GM06990 (cell line): Measurements from ENCODE around the gene CARD19.

Experiments used
- DNase-seq: peaks from one replicate; pipeline ENCODE4 v3.0.0-alpha.2; 2011; ENCODE audit not compliant: insufficient read length; ENCODE audit errors: extremely low read depth
- H3K27me3 ChIP-seq: replicated peaks from 2 replicates; pipeline ENCODE4 v1.6.0; 2011; ENCODE audit warnings: low read length; ENCODE audit not compliant: control insufficient read depth, insufficient read depth
- H3K36me3 ChIP-seq: 2 replicates; pipeline ENCODE4 v1.5.1; 2011; ENCODE audit warnings: low read length; ENCODE audit not compliant: control insufficient read depth, insufficient read depth
- H3K4me3 ChIP-seq: replicated peaks from 2 replicates; pipeline ENCODE4 v1.5.1; 2011; ENCODE audit warnings: low read depth, mild to moderate bottlenecking, control low read depth, low read length
- TF ChIP-seq, protein P1 (sequence below): IDR thresholded peaks from 2 replicates; pipeline ENCODE4 v1.5.1; 2011; ENCODE audit warnings: low read length, control low read depth, mild to moderate bottlenecking, inconsistent platforms; ENCODE audit not compliant: insufficient read depth, poor library complexity, severe bottlenecking

CARD19 gene

DNA sequence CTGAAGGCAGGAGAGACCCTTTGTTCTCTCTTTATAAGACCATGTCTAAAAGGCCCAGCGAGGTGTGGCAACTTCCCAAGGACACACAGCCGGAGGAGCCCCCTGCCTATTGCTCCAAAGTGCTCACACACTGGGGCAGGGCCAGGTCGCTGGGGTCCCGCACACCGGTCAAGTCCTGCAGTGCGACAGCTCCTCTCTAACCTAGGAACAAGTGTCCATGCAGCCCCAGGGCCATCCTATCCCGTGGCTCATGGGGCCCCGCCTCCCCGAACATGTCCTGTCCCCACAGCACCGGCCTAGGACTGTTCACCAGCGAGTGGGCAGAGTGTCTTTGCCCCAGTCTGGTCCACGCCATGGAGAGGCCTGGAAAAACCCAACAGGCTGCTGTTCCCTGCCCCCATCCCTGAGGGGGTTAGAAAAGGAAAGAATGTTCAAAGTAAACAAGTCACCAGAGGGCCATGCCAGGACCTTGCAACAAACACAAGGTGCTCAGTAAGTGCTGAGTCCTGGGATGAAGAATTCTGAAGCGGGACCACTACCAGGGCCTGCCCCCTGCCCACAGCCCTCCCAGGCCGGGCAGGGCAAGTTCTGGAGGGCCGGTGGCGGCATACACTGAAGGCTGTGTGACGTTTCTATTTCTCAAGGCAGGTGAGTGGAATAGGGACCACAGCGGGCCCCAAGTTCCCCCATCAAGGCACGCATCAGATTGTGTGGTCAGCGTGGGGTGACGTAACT, 37.1 kb downstream of the CARD19 start:
- TF ChIP-seq, protein P1, sequence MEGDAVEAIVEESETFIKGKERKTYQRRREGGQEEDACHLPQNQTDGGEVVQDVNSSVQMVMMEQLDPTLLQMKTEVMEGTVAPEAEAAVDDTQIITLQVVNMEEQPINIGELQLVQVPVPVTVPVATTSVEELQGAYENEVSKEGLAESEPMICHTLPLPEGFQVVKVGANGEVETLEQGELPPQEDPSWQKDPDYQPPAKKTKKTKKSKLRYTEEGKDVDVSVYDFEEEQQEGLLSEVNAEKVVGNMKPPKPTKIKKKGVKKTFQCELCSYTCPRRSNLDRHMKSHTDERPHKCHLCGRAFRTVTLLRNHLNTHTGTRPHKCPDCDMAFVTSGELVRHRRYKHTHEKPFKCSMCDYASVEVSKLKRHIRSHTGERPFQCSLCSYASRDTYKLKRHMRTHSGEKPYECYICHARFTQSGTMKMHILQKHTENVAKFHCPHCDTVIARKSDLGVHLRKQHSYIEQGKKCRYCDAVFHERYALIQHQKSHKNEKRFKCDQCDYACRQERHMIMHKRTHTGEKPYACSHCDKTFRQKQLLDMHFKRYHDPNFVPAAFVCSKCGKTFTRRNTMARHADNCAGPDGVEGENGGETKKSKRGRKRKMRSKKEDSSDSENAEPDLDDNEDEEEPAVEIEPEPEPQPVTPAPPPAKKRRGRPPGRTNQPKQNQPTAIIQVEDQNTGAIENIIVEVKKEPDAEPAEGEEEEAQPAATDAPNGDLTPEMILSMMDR, result no peak
- Histone ChIP-seq H3K27me3 (no peaks in the 10 kb centered on the region), H3K4me3 (peak overlapping the region; percentile 77), H3K36me3 (no peaks in the 10 kb centered on the region)
- no peak for DNase-seq

DNA sequence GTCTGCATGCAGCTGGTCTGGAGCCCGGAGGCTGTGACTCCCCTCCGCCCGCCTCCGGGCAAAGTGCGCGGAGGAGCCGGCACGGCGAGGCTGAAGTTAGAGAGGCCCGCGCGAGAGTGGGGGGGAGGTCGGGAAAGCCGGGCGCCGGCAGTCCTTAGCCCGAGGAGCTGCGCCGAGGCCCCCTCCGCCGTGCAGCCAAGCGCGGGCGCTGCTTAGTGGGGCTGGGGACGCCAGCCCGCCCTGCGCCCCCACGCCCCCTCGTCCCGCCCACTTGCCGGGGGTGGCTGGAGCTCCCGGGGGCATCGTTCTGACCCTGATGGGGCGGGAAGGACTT, 37.6 kb downstream of the CARD19 start:
- DNase-seq, result peak; percentile 71
- Histone ChIP-seq H3K4me3 (peak overlapping the region; percentile 77), H3K36me3 (no peaks in the 10 kb centered on the region), H3K27me3 (no peaks in the 10 kb centered on the region)
- TF ChIP-seq, protein P1, result no peak

DNA sequence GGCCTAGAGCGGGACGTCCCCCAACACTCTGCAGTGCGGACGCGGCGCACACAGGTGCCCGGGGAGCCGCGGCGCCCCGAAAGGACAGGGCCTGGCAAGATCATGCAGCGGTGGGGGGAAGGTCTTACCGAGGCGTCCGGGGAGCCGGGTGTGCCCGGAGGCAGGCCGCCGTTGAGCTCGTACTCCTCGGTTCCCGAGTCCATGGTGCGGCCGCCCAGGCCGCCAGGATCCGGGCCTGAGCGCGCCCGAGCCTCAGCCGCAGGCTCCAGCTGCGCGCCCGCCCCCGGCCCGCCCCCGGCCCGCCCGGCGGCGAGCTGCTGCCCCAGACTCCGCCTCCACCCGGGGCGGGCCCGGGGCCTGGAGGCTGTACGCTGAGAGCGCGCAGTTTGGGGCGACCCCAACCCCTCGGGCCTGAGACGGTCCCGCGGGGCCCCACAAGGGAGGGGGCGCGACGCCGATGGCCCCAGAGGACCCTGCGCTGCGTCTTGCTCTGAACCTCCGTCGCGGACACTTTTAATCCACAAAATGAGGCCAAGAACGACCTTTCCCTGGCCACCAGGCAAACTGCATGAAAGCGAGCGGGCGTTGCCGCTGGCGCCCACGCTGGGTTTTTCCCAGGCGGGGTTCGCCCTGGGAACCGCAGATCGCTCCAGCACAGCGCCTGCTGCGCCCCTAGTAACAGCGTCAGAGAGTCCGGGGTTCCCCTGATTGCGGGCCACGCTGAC, 38.2 kb downstream of the CARD19 start, which contains the start of gene NINJ1:
TSS of gene NINJ1 (minus strand) at position 237 of the 725 bp plus-strand sequence. CDS start at position 203, 34 bp downstream.
- Histone ChIP-seq H3K36me3 (no peaks in the 10 kb centered on the region), H3K4me3 (peak within 1 kb of the TSS; percentile 77), H3K27me3 (no peaks in the 10 kb centered on the region)
- TF ChIP-seq, protein P1, result peak; percentile 3
- DNase-seq, result peak; percentile 88

DNA sequence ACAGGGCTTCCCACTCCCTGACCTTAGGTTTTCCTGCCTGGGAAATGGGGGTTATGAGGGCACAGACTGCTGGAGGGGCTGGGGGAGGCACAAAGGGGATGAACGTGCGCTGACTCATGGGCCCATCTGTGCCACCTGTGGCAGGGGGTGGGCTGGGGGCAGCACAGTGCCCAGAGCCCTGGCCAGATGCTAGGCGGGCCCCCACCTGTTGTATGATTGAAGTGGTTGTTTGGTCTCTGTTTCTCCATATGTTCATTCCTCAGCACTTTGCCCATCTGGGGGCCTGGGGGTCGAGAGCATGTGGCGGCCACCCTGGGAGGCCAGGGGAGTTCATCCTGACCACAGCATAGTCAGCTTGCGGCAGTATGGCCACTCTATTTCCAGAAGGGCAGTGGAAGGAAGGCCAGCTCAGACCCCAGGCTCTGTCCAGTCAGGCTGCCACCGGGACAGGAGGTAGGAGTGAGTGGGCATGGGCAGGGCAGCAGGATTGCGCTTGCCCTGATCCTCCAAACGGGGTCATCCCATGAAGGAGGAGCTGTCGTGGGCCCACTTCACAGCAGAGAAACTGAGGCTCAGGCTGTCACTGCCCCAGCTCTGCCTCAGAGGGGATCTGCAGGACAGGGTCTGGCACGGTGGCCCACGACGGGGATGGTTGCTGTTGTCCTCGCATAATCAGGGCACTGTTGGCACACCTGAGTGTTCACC, 38.9 kb downstream of the CARD19 start:
- Histone ChIP-seq H3K4me3 (peak overlapping the region; percentile 77), H3K27me3 (no peaks in the 10 kb centered on the region), H3K36me3 (no peaks in the 10 kb centered on the region)
- DNase-seq, result no peak
- TF ChIP-seq, protein P1, result no peak

DNA sequence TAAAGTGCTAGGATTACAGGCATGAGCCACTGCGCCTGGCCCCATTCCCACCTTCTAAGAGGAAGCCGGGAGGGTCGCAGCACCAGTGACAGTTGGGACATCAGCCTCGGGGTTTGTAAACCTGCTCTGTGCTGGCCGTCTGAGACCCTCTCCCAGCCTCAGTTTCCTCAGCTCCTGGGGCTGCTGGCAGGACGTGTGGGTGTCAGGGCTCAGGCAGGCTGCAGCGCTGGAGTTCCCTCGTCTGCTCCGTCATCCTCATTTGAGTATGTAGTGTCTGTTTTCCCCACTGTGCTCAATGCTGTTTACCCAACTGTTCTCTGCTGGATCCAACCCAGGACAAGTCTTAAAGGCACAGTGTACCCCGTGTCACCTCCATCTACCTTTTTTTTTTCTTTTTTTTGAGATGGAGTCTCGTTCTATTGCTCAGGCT, 40.0 kb downstream of the CARD19 start:
- no peak for DNase-seq
- H3K4me3 ChIP-seq, result no peak overlapping the region
- H3K27me3 ChIP-seq, result no peaks in the 10 kb centered on the region
- TF ChIP-seq, protein P1, result no peak
- no peaks in the 10 kb centered on the region for H3K36me3 ChIP-seq
